ENCODE data around the gene URAD.
"Not testable (repeated sequence)": the region's sequence is repeated elsewhere in the genome, so short reads cannot be mapped to it uniquely, and the experiment has no call there.

Gene URAD

GRCh38 chr13:27964741-27965323 lies 23.7 kb downstream of the URAD start:
- no peak for TF ChIP-seq CTCF (IDR thresholded peaks at IDR 0.05)
- H3K4me1 ChIP-seq (ENCODE audit: control insufficient read depth in 1 of 2, insufficient read depth in 1 of 2, low read depth in 1 of 2, low read length in 1 of 2): peaks cover 7 to 12% of the 10 kb centered on the region in 2 experiments
- no peak overlapping the region for H3K27ac ChIP-seq
- H3K9me3 ChIP-seq: no peaks in the 10 kb centered on the region
- H3K4me3 ChIP-seq (ENCODE audit: low read depth in 1 of 2, low read length in 1 of 2): no peak overlapping the region
- H3K27me3 ChIP-seq: peaks cover 100% of the 10 kb centered on the region
- H3K36me3 ChIP-seq: no peaks in the 10 kb centered on the region

GRCh38 chr13:27964206-27964605 lies 24.3 kb downstream of the URAD start:
- not testable (repeated sequence) for H3K27ac ChIP-seq; H3K4me3 ChIP-seq (ENCODE audit: low read depth in 1 of 2, low read length in 1 of 2); H3K9me3 ChIP-seq; H3K36me3 ChIP-seq
- Histone ChIP-seq H3K27me3 (peaks cover 100% of the 10 kb centered on the region), H3K4me1 (ENCODE audit: control insufficient read depth in 1 of 2, insufficient read depth in 1 of 2, low read depth in 1 of 2, low read length in 1 of 2) (peaks cover 7 to 12% of the 10 kb centered on the region in 2 experiments)

GRCh38 chr13:27963491-27963890 lies 25.0 kb downstream of the URAD start:
- Histone ChIP-seq H3K9me3 (no peaks in the 10 kb centered on the region), H3K36me3 (no peaks in the 10 kb centered on the region), H3K27ac (no peak overlapping the region), H3K4me3 (ENCODE audit: low read depth in 1 of 2, low read length in 1 of 2) (no peak overlapping the region), H3K27me3 (peaks cover 100% of the 10 kb centered on the region), H3K4me1 (ENCODE audit: control insufficient read depth in 1 of 2, insufficient read depth in 1 of 2, low read depth in 1 of 2, low read length in 1 of 2) (peaks cover 5 to 12% of the 10 kb centered on the region in 2 experiments)
- TF ChIP-seq CTCF (IDR thresholded peaks at IDR 0.05): no peak

- Histone ChIP-seq H3K4me3 (ENCODE audit: low read depth in 1 of 2, low read length in 1 of 2) (no peak overlapping the region), H3K27me3 (peaks cover 100% of the 10 kb centered on the region), H3K36me3 (no peaks in the 10 kb centered on the region), H3K9me3 (no peaks in the 10 kb centered on the region), H3K27ac (no peak overlapping the region), H3K4me1 (ENCODE audit: control insufficient read depth in 1 of 2, insufficient read depth in 1 of 2, low read depth in 1 of 2, low read length in 1 of 2) (peaks cover 5 to 12% of the 10 kb centered on the region in 2 experiments)
- TF ChIP-seq CTCF (IDR thresholded peaks at IDR 0.05): no peak
Measured at GRCh38 chr13:27962982-27963381, 25.5 kb downstream of the URAD start.

GRCh38 chr13:27962128-27962841 lies 26.2 kb downstream of the URAD start:
- Histone ChIP-seq H3K9me3 (no peaks in the 10 kb centered on the region), H3K27ac (no peak overlapping the region), H3K27me3 (peaks cover 100% of the 10 kb centered on the region), H3K4me1 (ENCODE audit: control insufficient read depth in 1 of 2, insufficient read depth in 1 of 2, low read depth in 1 of 2, low read length in 1 of 2) (peaks cover 5 to 12% of the 10 kb centered on the region in 2 experiments), H3K4me3 (ENCODE audit: low read depth in 1 of 2, low read length in 1 of 2) (no peak overlapping the region), H3K36me3 (no peaks in the 10 kb centered on the region)
- no peak for TF ChIP-seq CTCF (IDR thresholded peaks at IDR 0.05)
